Right atrium auricular region (tissue), 2 donors: Measurements from ENCODE around the gene EFCC1. TPM values are rescaled to one million over a fixed set of nuclear protein-coding genes. Genes with fewer than 3 reads are reported as not detected.
A peak's percentile ranks its signal among the peaks of the same experiment; 100 is the strongest.

Experiments used
- DNase-seq: peaks from one replicate; pipeline ENCODE4 v3.0.0-alpha.2; 2019; ENCODE audit warnings: low spot score
- H3K27ac ChIP-seq, 2 donors: fragments of 200-600 bp; sonication (generic); 1 replicate in 1 of 2; 2 replicates in 1 of 2; pipeline ENCODE4 v1.5.1; 2016 to 2019
- H3K27me3 ChIP-seq, 2 donors: fragments of 200-600 bp; sonication (generic); one replicate each; pipeline versions ENCODE4 v1.5.1 to v1.6.0; 2017 to 2019
- H3K36me3 ChIP-seq: fragments of 200-600 bp; sonication (generic); one replicate; pipeline ENCODE4 v1.5.1; 2016
- H3K4me1 ChIP-seq, 2 donors: fragments of 200-600 bp; sonication (generic); one replicate each; pipeline versions ENCODE4 v1.5.1 to v1.6.0; 2017 to 2019
- H3K4me3 ChIP-seq, 2 donors: fragments of 200-600 bp; sonication (generic); 1 replicate in 1 of 2; 2 replicates in 1 of 2; pipeline ENCODE4 v1.5.1; 2017 to 2019; ENCODE audit warnings: mild to moderate bottlenecking in 1 of 2, moderate library complexity in 1 of 2
- H3K9me3 ChIP-seq, 2 donors: fragments of 200-600 bp; sonication (generic); one replicate each; pipeline ENCODE4 v1.5.1; 2019
- total RNA-seq, 2 donors: library from RNA; depleted of rRNA; stranded (reverse); fragments of >200 nt; gene quantifications; one replicate each; pipeline ENCODE4 v1.1.0, GENCODE V29; 2016
- TF ChIP-seq, protein P1 (sequence below), 2 donors: fragments of 200-600 bp; sonication (generic); IDR thresholded peaks; one replicate each; pipeline ENCODE4 v1.5.1; 2019; ENCODE audit warnings: antibody characterized with exemption in 2 of 2

EFCC1 gene
- total RNA-seq, 2 donors from 2014 or later: 1.2 to 1.5 TPM

DNA sequence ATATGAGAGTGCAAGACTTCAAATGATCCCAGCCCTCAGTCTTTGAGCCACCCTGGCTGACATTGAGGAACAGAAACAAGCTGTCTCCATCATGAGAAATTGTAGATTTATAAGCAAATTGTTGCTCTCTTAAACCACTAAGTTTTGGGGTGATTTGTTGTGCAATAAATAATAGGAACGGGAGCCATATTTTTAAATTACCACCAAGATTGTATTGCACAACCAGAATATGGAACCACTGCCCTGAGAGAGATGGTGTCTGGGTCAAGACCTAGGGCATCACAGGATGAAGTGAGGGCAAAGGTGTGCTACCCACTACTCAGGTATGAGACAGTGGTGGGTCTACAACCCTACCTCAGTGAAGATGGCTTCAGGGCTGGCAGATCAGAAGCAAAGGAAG is 4.9 kb upstream of the EFCC1 start:
- H3K4me1 ChIP-seq: peaks cover 0 to 29% of the 10 kb centered on the region in 2 donors
- no peaks in the 10 kb centered on the region for H3K36me3 ChIP-seq
- TF ChIP-seq, protein P1, sequence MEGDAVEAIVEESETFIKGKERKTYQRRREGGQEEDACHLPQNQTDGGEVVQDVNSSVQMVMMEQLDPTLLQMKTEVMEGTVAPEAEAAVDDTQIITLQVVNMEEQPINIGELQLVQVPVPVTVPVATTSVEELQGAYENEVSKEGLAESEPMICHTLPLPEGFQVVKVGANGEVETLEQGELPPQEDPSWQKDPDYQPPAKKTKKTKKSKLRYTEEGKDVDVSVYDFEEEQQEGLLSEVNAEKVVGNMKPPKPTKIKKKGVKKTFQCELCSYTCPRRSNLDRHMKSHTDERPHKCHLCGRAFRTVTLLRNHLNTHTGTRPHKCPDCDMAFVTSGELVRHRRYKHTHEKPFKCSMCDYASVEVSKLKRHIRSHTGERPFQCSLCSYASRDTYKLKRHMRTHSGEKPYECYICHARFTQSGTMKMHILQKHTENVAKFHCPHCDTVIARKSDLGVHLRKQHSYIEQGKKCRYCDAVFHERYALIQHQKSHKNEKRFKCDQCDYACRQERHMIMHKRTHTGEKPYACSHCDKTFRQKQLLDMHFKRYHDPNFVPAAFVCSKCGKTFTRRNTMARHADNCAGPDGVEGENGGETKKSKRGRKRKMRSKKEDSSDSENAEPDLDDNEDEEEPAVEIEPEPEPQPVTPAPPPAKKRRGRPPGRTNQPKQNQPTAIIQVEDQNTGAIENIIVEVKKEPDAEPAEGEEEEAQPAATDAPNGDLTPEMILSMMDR (IDR thresholded peaks at IDR 0.05): no peak
- no peak for DNase-seq
- no peak overlapping the region for H3K27ac ChIP-seq
- no peaks in the 10 kb centered on the region for H3K27me3 ChIP-seq
- H3K4me3 ChIP-seq: no peak overlapping the region
- H3K9me3 ChIP-seq: no peaks in the 10 kb centered on the region

GRCh38 chr3:128996726-128997125 is 4.4 kb upstream of the EFCC1 start:
- Histone ChIP-seq H3K27me3 (no peaks in the 10 kb centered on the region), H3K36me3 (no peaks in the 10 kb centered on the region), H3K9me3 (no peaks in the 10 kb centered on the region), H3K27ac (no peak overlapping the region), H3K4me3 (no peak overlapping the region), H3K4me1 (peaks cover 0 to 34% of the 10 kb centered on the region in 2 donors)
- no peak for DNase-seq
- TF ChIP-seq, protein P1 (IDR thresholded peaks at IDR 0.05): no peak

DNA sequence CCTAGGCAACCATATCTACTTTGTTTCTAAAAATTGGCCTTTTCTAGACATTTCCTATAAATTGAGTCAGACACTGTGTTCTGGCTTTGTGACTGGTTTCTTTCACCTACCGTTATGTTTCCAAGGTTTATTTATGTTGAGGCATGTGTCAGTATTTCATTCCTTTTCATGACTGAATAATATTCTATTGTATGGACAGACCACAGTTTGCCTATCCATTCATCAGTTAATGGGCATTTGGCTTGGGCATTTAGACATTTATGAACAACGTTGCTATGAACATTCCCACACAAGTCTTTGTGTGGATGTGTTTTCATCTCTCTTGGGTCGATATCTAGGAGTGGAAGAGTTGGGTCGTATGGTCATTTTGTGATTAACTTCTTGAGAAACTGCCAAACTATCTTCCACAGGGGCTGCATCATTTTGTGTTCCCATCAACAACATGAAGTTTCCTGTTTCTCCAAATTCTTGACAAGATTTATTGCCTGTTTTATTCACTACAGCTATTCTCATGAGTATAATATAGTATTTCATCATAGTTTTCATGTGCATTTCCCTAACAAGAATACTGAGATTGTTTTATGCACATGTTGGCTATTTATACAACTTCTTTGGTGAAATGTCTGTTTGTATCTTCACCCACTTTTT is 3.5 kb upstream of the EFCC1 start:
- TF ChIP-seq, protein P1 (IDR thresholded peaks at IDR 0.05): no peak
- Histone ChIP-seq H3K4me3 (no peak overlapping the region), H3K27ac (no peak overlapping the region), H3K27me3 (no peaks in the 10 kb centered on the region), H3K9me3 (no peaks in the 10 kb centered on the region), H3K4me1 (peaks cover 0 to 43% of the 10 kb centered on the region in 2 donors), H3K36me3 (no peaks in the 10 kb centered on the region)
- DNase-seq: no peak

DNA sequence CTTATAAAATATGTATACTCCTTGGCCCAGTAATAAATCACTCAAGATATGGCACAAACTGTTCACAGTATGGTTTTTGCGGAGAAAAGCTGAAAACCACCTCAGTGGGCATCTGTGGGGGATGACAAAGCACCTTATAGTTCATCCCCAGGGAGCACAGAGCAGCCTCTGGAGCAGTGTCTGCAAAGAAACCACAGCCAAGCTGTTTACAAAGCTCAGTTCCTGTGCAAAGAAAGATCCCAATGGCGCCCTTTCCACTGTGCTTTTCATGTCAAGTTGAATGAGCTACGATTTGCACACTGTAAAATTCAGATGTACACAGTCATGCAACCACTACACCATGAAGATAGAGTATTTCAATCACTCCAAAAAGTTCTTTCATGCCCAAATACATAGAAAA is 2.5 kb upstream of the EFCC1 start:
- no peak overlapping the region for H3K27ac ChIP-seq
- DNase-seq: no peak
- peaks cover 0 to 48% of the 10 kb centered on the region in 2 donors for H3K4me1 ChIP-seq
- TF ChIP-seq, protein P1 (IDR thresholded peaks at IDR 0.05): no peak
- no peaks in the 10 kb centered on the region for H3K27me3 ChIP-seq
- H3K4me3 ChIP-seq: no peak overlapping the region
- no peaks in the 10 kb centered on the region for H3K36me3 ChIP-seq
- no peaks in the 10 kb centered on the region for H3K9me3 ChIP-seq

DNA sequence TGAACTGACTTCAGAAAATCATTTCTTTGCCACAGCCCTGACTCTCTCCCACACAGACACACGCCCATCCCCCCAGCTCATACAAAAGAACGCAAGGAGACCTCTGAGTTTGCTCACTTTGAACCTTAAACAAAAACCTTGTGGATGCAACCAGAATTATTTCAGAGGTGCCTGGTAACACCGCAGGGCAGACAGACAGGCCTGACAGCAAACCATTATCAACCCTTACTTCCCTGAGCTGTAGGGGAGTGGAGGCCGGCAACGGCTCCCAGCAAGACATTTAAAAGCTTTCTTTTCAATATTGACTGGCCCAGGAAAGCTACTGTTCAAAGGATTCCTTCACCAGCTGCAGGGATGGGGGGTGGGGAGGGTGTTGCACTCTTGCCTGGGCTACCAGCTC is 2.0 kb upstream of the EFCC1 start:
- Histone ChIP-seq H3K9me3 (no peaks in the 10 kb centered on the region), H3K4me1 (peaks cover 0 to 46% of the 10 kb centered on the region in 2 donors), H3K27ac (no peak overlapping the region), H3K36me3 (no peaks in the 10 kb centered on the region), H3K27me3 (no peaks in the 10 kb centered on the region), H3K4me3 (no peak overlapping the region)
- TF ChIP-seq, protein P1 (IDR thresholded peaks at IDR 0.05): no peak
- DNase-seq: no peak

DNA sequence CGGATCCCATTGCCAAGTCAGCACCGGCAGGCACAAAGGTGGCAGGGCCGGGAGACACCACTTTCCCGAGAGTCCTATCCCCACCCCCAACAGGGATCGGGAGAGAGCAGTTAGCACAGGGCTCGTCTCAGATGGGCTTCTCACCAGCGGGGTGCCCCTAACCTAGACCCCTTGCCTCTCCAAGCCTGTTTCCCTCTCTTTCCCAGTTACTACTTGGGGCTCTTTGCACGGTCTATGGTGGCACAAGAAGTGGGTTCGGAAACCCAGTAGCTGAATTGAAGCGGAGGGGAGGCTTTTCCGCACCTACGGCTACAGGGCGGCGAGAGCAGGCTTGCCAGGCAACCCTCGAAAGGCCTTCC is 383 bp upstream of the EFCC1 start:
- peaks cover 0 to 56% of the 10 kb centered on the region in 2 donors for H3K4me1 ChIP-seq
- no peak for DNase-seq

More for the DNA sequence above, 383 bp upstream of the EFCC1 start:
- Histone ChIP-seq H3K36me3 (no peaks in the 10 kb centered on the region), H3K27ac (peak overlapping the region; percentile 64 to 83), H3K4me3 (peak overlapping the region; percentile 36 to 69), H3K27me3 (peaks cover 0 to 3% of the 10 kb centered on the region in 2 donors), H3K9me3 (no peaks in the 10 kb centered on the region)
- TF ChIP-seq, protein P1 (IDR thresholded peaks at IDR 0.05): no peak
